DMS 273 (cell line): ENCODE data around the gene SKAP1.

Source experiments
- DNase-seq: peaks from one replicate; lab custom pipeline; 2025; ENCODE audit not compliant: unreplicated experiment; lab: John Stamatoyannopoulos, UW

Gene SKAP1

GRCh38 chr17:48125829-48126531 lies 304.0 kb downstream of the SKAP1 start:
- DNase-seq = peak; percentile 50

GRCh38 chr17:48123776-48124388 lies 306.1 kb downstream of the SKAP1 start:
- DNase-seq = no peak

GRCh38 chr17:48123111-48123510 lies 306.9 kb downstream of the SKAP1 start:
- DNase-seq = peak; percentile 96

- DNase-seq = peak; percentile 67
Measured at GRCh38 chr17:48122665-48123045, 307.4 kb downstream of the SKAP1 start.

GRCh38 chr17:48121923-48122664 lies 307.9 kb downstream of the SKAP1 start:
- DNase-seq = no peak

- no peak for DNase-seq
Measured at GRCh38 chr17:48113201-48113676, 316.8 kb downstream of the SKAP1 start.

- DNase-seq = no peak
Measured at GRCh38 chr17:48111937-48112241, 318.1 kb downstream of the SKAP1 start.

GRCh38 chr17:48110761-48111160 lies 319.3 kb downstream of the SKAP1 start:
- no peak for DNase-seq

GRCh38 chr17:48107137-48108055 lies 322.6 kb downstream of the SKAP1 start, which contains the start of gene SNX11:
Gene SNX11 (plus strand): TSS chr17:48107766. CDS start chr17:48112044, 4,278 bp downstream.
- DNase-seq = peak; percentile 96

GRCh38 chr17:48106802-48107136 lies 323.2 kb downstream of the SKAP1 start:
- no peak for DNase-seq

GRCh38 chr17:48104440-48104839 lies 325.6 kb downstream of the SKAP1 start:
- DNase-seq = no peak

- DNase-seq = peak; percentile 30
Measured at GRCh38 chr17:48102798-48103715, 327.0 kb downstream of the SKAP1 start.

GRCh38 chr17:48102043-48102750 lies 327.8 kb downstream of the SKAP1 start:
- DNase-seq = no peak

GRCh38 chr17:48101012-48101720 lies 328.8 kb downstream of the SKAP1 start, which contains the start of gene CBX1:
Gene CBX1 (minus strand): TSS chr17:48101478. CDS start chr17:48077004, 24,474 bp downstream.
- DNase-seq = peak; percentile 99

GRCh38 chr17:48100591-48101011 lies 329.4 kb downstream of the SKAP1 start:
- peak; percentile 88 for DNase-seq

- no peak for DNase-seq
Measured at GRCh38 chr17:48100160-48100559, 329.9 kb downstream of the SKAP1 start.

- no peak for DNase-seq
Measured at GRCh38 chr17:48095611-48096010, 334.4 kb downstream of the SKAP1 start.

GRCh38 chr17:48093341-48094045 lies 336.5 kb downstream of the SKAP1 start:
- DNase-seq = no peak
